GM12891 (cell line): ENCODE data around the gene TPX2.

ENCODE experiments used
- POLR2A ChIP-seq: IDR thresholded peaks from 2 replicates; pipeline ENCODE4 v1.6.1; 2011; ENCODE audit warnings: low read depth, low read length, control low read depth
- TAF1 ChIP-seq: IDR thresholded peaks from 2 replicates; pipeline ENCODE4 v1.6.1; 2011; ENCODE audit warnings: low read depth, low read length, control low read depth

DNA sequence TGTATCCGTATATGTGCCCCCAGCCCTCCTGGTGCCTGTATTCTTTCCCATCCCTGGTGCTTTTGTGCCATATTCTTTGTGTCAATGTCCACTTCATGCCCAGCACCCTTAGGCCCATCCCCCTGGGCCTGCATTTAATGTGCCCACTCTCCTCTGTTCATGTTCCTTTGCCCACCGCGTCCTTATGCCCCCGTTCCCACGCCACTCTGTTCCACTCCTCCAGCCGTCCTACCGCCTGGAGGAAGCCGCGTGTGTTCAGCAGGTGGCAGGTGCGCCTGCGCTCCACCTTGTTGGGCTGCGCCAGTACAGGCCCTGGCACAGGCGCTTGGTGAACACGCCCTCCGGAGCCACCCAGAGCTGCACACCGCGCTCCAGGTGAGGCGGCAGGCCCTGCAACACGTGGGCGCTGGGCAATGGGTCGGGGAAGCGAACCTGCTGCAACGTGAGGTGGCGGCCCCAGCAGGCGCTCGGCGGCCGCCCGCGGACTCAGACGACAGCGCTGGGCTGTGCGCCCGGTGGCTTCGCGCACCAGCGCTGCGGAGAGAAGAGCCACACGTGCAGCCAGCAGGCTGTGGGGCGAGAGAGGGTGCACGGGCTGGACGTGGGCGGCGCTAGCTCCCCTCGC, 110.3 kb downstream of the TPX2 start:
- TF ChIP-seq POLR2A (no peak), TAF1 (no peak)
